Measurements from ENCODE around the gene DISC1.

The DISC1 gene

DNA sequence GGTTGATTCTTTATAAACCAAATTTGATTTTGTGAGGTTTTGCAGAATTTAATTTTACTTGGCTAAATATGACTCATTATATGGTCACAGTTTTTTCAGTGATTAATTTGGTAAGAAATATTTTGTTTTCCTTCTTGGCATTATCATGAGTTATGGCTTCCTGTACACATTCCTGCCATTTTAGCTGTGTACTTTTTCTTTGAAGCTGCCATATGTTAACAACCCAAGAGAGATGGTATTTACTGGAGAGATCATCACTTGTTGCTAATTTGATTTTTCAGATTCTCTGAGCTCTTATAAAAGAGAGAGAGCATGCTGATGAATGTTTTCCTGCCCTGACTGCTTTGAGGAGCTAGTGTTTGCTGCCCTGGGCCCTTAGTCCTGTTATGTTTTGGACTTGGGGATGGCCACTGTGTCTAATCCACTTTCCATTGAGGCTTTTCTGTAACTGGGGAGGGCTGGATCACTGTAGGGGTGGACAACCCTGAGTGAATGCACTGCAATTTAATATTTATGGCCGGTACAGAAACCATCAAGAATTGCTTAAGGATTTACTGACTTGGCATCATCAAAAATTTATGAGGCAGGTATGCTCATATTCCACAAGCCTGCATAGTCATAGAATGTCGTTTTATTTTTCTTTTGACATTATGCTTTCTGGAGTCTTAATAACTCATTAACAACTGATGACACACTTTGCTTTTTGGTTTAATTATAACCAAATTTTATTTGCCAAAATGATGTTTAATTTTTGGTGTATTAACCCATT lies 200.9 kb downstream of the DISC1 start:
- DNase-seq, result no peak

DNA sequence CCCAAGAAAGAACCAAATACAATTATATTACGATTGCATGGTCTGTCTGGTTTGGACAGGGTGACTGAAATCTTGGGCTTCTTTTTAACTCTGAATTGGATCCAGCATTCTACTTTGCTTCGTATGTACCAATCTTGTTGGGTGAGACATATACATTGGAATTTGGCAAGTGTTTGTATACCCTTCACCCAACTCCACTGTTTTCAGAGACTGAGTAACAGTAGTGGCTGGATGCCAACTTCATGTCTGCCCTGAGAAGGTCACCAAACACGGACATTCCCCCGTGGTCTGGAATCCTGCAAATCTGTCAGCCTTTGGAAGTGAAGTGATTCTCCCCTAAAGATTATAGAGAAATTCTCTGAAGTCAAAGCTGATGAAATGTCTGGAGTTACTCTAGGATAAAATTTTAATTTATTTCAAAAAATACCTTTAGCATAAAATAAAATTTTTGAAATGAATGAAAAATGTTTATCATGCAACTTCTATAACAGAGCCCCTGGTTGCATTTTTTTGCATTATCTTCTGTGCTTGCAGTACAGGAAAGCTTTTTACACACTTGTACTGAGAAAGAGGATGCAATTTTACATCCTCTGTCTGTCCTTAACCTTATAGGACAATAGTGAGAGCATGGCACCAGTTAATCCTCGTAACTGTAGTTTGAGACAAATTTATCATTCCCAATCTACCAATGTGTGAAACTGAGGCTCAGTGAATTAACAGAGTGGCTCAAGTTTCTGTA lies 201.8 kb downstream of the DISC1 start:
- no peak for DNase-seq

DNA sequence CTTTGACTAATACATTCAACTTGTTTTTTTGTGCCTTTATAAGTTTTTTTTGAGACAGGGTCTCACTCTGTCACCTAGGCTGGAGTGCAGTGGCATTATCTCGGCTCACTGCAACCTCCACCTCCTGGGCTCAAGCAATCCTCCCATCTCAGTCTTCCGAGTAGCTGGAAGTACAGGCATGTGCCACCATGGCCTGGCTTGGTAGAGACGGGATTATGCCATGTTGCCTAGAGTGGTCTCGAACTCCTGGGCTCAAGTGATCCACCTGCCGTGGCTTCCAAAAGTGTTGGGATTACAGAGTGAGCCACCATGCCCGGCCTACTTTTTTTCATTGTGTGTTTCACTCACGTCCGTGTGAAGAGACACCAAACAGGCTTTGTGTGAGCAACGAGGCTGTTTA lies 202.7 kb downstream of the DISC1 start:
- no peak for DNase-seq

DNA sequence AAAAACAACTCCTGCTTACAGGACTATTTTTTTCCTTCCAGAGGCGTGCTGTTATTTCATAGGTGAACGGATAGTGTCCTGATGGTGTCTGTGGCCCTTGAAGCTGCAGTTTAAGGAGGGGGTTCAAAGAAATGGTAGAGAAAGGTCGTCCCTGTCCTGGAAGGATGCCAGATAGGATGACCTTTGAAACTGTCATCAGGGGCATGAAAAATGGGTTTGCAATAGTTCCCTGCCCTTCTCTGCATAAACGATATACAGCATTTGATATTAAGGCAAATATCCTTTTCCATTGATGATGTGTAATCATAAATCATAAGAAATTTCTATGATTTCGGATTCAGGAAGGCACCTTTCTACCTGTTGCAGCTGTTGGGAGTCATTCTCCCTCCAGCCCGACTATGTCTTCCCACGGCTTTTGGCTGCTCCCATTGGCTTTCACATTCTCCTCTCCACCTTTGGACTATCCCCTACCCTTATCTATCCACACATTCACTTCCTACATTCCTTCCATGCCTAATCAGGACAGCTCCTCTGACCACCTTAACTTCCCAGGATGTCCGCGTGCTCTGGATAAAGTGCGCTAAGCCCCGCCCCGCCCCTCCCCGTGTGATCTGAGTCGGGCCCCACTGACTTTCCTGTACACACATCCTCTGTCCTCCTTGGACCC lies 209.8 kb downstream of the DISC1 start:
- no peak for DNase-seq

DNA sequence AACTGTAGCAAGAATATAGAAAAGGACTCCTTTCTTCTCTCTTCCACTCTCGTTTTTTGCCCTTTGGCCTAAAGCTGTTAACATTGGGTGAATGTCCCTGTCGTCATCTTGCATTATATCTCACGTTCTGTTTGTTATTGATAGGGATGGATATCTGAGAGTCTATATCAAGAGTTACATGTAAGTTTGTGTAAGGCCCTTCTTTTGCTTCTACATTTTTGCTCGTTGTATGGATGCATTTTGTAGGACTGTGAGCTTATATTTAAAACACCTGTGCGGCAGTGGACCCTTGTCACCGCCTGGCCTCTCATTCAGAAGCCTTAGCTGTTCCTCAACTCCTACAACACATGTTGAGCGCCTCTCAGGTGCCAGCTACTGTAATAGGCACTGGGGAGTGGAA lies 211.9 kb downstream of the DISC1 start:
- no peak for DNase-seq

DNA sequence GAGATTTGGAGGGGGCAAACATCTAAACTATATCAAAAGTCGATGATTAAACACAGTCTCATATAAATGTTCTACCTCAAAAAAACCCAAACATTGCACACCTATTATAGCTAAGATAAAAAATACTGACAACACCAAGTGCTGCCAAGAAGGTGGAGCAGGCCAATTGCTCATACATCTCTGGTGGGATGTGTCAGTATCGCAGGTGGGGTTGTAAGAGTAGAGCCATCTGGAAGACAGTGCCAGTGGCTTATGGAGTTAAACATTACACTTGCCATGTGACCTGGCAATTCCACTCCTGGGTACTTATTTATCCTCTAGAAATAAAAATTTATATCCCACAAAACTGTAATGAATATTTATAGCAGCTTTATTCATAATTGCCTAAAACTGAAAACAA lies 213.4 kb downstream of the DISC1 start:
- no peak for DNase-seq

DNA sequence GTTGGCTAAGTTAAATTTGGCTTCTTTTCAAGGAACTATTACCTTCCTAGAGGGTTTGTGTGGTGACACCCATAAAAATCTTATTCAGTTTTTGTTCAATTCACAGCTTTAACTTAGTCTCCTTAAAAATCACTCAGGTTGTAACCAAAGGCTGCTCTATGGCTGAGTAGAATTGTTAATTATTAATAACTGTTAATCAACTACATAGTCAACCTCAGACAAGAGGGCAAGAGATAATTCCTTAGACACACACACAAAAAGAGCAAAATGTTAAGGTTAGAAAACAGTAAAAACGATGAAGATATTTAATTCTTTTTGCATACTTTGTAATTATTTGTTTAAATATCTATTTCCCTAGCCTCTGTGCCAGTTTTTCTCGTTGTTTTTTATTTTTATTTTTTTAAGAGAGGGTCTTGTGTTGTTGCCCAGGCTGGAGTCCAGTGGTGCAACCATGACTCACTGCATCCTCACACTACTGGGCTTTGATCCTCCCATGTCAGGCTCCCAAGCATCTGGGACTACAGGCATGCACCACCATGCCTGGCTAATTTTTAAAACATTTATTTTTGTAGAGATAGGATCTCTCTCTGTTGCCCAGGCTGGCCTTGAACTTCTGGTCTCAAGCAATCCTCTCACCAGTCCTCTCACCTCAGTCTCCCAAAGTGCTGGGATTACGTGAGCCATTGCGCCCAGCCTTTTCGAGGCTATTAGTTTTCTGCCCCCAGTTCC lies 215.2 kb downstream of the DISC1 start:
- no peak for DNase-seq

DNA sequence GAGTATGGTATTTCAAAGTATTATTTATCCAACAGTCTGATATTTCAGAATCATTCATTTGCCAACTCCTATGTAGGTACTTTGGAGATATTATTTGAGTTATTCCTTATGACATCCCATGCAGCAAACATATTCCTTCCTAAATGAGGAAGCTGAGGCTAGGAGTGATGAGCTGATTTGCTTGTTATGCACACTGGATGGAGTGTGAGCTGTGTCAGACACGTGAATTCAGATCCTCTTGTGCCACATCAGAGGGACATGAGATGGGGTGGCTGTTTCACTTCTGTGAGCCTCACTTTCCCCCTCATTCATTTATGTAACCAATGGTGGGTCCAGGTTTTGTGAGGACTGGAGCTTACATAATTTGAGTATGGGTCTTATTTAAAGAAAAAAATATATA lies 215.9 kb downstream of the DISC1 start:
- no peak for DNase-seq

DNA sequence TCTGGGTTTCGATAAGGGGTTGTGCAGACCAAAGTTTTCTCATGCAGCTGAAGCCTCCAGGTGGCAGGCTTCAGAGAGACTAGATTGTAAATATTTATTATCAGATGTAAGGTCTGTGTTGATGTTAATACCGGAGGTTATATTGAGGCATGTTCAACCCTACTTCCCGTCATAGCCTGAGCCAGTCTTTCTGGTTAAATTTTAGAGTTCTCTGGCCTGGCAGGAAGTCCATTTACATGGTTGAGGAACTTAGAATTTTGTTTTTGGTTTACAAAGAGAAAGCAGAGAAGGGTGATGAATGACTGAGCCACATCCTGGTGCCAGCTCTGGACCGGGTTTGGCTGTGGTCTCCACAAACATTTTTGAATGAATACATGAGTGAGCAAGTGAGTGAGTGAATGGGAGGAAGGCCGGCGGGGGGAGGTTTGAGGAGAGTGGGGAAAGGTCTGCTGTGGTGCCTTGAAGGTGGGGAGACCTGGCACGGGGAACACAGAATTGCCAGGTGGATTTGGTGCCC lies 218.5 kb downstream of the DISC1 start:
- no peak for DNase-seq

DNA sequence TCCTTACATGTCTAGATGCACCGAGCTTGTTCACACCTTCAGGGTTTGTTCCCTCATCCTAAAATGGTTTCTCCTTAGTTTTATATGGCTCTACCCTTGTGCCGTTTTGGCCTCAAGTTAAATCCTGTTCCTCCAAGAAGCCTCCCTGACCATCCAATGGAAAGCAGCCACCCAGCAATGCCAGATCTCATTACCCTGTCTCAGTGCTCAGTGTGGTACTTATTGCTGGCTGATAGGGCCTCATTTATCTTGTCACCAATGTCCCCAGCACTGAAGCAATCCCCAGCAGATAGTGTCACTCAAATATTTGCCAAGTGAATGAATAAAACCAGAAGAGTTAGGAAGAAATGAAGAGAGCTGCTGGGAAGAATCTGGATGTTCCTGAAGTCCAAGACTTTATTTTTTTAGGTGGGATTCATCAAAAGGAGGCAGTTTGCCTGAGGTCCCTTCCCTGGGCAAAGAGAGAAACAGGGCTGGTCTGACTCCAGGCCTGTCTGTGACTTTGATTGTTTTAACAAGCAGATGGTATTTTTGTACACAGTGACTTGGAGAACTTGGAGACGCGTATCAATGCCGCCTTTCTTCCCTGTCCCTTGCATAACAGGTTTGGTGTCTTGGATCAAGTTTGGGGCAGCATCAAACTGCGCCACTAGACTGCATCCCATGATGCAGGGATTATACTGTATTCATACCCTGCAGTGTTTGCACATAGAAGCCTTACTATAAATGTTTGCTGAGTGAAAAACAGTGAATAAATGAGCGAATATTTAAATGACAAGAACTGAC lies 221.2 kb downstream of the DISC1 start:
- no peak for DNase-seq

DNA sequence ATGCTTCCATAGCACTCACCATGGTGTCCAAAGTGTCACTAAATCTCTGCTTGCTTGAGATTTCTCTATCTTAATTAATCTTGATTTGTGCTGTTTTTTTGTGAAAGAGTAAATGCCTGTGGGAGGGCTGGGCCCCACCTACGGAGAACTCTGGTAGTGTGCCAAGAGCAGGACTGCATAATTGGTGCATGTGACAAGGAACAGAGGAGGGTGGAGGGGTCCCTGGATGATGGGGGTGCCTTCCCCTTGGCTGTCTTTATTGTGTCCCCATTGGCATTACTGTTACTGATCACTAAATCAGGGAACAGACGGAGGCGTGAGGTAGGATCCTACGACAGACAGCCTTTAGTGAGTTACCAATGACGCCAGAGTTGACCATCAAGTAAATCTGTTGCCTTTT lies 223.4 kb downstream of the DISC1 start:
- no peak for DNase-seq

DNA sequence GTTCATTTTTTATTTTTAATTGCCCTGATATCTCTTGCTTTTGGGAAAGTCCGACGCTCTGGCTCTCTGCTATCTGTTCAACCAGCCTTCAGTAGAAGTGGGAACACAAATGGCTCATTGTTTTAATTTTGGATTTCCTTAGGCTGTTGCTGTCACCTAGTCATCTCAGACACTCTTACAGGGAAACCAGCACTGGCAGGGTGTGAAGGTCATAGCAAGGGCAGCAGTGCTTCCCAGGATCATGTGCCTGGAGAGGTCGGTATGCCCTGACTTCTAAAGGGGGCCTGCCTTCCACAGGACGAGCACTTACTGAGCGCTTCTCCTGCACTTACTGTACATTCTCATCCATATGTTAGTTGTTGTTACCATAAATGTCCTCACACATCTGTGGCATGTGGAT lies 224.2 kb downstream of the DISC1 start:
- no peak for DNase-seq

DNA sequence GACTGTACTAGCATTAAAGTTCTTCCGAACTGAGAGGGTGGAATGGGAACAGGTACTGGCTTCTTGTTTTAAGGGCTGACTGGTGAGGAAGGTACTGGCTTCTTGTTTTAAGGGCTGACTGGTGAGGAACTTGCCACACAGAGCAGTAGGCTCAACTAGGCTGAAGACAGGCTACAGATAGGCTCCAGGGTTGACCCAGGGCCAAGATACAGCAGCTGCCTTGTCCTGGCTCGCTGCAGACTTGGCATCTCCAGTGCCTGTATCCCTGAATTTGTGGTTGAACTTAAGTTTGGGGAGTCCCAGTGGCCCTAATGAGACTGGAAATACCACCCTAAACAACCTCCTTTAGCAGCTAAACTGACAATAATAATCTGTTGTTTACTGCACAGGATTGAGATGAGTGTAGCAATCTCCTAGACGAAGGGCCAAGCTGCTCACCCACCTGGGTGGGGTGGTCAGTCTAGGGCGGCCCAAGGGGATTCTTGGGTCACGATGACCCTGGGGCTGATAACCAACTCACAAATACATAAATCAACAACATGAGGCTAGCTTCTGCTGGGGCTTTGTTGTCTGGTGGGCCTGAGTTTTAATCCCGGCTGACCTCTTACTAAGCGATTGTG lies 227.1 kb downstream of the DISC1 start:
- no peak for DNase-seq

DNA sequence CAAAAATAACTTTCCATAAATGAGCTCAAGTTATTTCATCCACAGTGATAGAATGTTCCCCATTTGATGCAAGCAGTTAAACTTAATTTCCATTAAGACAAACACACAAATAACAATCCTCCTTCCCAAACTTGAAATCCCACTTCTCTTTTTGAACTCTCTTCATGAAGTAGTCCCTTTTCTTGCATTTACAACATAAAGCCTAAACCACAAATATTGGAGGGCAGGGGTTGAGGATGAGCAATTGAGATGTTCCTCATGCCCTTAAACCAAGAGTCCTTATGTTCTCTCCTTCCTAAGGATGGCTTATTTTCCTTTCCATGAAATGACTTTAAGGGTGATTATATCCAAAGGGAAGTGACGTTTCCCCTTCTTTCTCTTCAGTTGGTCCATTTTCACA lies 228.8 kb downstream of the DISC1 start:
- DNase-seq, result no peak

DNA sequence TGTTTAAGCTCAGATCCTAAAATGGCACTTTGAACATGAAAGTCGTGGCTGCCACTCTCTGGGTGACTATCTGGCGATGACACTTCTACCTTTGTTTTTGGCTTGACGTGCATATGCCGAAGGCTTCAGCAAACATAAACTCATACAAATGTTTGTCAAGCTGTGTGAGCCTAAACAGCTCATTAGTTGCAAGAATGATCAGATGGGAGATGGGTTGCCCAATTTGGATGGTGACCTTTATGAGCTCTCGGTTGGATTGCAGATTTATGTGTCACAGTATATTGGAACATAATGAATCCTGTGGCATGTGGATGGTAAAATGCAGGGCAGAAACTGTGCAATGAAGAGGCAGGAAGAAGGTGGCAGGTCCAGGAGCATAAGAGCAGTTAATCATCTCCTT lies 229.3 kb downstream of the DISC1 start:
- no peak for DNase-seq

DNA sequence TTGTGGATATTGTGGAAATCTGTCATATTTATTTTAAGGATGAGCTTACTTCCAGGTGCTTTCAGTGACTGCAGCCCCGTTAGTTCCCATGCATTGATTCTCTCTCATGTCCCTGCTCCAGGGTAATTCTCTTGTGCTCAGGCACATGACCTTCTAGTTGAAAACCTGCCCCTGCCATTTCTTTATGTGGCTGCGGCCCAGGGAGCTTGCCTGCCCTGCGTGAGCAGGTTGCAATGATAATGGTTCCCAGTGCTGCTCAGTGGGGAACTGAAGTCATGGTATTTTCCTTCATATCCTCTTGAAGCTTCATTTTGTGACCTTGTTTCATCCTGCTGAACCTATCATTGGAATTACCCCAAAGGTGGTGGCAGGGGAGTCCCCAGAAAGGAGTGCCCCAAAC lies 229.8 kb downstream of the DISC1 start:
- no peak for DNase-seq

DNA sequence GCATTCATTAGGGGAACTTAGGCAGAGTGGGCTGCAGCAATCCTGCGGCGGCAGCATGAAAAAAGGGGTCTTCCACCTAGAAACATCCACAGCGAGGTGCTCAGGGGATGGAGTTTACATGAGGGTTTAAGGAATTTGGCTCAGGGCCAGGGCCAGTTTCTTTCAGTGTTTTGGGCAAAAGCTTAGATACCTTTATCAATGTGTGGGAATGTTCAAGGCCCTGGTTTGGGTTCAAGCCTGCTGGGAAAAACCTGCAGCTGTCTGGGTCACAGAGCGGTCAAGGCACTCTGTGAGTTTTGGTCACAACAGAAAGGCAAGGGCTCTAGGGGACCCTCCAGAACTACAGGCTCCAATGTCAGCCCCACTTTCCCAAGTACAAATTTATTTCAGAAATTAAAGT lies 230.3 kb downstream of the DISC1 start:
- DNase-seq, result no peak

DNA sequence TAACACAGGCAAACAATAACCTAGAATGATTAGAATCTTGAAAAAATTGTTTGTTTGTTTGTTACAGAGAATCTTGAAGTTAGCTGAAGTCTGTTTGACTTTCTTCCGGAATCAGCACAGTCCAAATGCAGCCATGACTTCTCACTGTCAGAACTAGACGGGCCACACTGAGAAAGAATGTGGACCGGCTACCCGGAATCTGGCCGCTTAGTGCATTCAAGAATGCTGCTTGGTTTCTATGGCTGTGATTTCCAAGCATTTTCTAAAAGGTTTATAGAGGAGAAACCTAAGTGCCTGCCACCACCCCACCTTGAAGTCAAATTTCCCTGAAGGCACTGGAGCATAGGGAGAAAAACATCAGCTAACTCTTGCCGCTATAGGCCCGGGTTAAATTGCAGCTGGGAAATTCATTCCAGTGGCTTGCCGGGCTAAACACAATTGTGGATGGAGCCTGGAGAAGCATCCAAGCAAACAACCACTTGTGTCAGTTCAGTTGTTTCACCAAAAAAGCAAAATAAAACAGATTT lies 231.1 kb downstream of the DISC1 start:
- DNase-seq, result no peak

DNA sequence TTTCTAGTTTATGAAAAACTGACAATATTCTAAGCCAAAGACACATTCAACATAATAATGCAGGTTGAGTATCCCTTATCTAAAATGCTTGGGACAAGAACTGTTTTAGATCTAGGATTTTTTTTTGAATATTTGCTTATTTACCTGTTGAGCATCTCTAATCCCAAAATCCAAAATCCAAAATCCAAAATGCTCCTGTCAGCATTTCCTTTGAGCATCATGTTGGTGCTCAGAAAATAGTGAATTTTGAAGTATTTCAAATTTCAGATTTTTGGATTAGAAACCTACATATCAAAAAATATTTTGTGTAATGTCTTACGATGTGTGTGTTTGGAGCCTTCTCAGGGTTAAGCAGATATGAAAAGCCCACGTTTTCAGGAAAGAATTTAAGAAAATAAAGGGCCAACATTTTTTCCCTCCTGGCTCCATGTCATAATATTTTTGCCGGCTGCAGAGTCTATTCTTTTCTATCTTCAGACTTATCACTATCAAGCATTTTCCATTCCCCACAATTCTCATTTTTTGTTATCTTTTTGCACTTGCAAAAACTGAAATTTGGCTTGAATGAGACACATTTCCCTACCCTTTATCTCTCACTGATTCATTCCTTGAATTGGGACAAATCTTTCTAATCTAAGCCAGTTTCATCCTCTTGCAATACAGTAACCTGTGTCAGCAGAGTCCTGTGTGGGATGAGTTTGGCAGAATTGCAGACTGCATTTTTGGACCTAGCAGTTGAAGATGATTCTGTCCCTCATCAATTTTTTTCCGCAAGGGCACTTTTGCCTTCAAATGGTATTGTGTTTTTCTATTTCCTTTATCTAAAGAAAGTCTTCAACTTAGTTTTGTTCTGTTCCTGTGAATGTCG lies 233.9 kb downstream of the DISC1 start:
- DNase-seq, result no peak

All from AML-193 (cell line).